Activated CD4-positive, alpha-beta T cell treated with anti-CD3 and anti-CD28 coated beads, Interleukin-2, amount 50 U/mL, for 24 hours (primary cell): ENCODE data around the gene OR51I2.

Experiments
- DNase-seq, 2 donors: peaks; one replicate each; pipeline ENCODE4 v3.0.0-alpha.2; 2020; ENCODE audit warnings: low read depth in 1 of 2, low spot score in 1 of 2

Gene OR51I2, protein sequence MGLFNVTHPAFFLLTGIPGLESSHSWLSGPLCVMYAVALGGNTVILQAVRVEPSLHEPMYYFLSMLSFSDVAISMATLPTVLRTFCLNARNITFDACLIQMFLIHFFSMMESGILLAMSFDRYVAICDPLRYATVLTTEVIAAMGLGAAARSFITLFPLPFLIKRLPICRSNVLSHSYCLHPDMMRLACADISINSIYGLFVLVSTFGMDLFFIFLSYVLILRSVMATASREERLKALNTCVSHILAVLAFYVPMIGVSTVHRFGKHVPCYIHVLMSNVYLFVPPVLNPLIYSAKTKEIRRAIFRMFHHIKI

DNA sequence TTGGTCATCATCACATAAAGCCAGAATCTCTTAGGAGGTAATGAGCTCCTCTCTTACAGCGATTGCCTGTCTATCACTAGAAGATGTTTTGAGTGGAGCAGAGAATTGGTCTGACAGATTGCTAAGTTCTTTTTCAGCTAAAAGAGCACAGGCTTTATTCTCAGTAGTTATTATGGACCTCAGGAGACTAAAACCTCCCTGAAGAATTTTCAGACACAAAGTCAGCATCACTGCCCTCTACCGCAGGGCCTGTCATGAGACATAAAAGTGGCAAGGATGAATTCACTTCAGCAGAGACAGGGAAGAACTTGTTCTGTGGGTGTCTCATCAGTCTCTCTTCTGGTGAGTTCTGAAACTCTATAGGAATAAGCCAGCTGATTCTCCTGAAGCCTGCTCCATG lies at the start of gene OR51I2:
TSS of gene OR51I2 (plus strand) at position 301 of the 400 bp plus-strand sequence. CDS start 4,166 bp downstream, outside the sequence.
- DNase-seq: no peak

DNA sequence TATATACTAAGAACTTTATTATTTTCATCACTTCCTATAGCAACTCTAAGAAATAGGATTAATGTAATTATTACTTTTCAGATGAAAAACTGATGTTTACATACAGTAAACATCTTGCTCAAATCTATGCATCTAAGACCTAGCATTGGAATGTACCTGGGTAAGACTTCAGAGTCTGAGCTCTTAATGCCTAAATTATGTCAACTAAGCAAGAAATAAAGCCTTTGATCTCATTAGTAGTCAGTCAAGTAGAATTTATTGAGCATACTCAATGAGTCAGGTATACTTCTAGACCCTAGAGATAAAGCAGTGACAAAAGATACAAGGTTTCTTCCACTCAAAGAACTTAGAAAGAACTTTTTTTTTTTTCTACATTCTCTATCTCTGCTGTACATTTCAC lies 44.0 kb upstream of the OR51I2 start:
- DNase-seq: no peak

DNA sequence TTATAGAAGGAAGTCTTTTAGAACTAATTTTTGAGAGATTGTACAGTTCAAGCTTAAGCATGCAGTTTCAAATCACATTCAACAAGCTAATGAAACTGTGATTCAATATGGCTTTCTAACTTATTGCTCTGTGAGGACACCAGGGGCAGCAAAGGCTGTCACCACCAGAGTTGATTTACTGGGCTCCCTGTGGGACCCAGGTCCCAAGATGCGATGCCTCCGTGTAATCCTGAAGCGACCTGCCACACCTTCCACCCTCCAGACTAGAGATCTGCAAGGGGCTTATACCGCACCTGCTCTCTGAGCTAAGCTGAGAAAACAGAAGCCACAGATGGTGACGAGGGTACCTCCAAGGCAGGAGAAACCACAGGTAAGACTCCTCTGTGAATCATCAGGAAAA lies 28.1 kb upstream of the OR51I2 start:
- DNase-seq: no peak

DNA sequence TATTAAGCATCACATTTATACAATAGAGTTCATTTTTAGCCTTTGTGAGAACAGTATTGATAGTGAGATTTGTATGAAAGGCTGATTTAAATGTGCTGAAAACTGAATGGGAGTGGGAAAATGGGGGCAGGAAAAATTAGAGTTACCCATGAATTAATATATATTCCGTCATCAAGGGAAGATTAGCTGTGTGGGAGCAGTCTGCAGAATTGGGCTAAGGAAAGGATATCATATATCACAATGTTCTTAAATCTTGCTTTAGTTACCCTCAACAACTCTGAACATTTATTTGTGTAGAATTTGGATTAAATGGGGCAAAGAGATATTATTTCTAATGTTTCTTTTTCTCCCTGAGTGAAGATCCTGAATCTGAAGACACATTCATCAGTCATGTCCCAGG lies 27.3 kb upstream of the OR51I2 start, which contains the start of gene OR51Q1:
TSS of gene OR51Q1 (plus strand) at position 301 of the 400 bp plus-strand sequence. CDS start at position 391, 90 bp downstream.
- no peak for DNase-seq

DNA sequence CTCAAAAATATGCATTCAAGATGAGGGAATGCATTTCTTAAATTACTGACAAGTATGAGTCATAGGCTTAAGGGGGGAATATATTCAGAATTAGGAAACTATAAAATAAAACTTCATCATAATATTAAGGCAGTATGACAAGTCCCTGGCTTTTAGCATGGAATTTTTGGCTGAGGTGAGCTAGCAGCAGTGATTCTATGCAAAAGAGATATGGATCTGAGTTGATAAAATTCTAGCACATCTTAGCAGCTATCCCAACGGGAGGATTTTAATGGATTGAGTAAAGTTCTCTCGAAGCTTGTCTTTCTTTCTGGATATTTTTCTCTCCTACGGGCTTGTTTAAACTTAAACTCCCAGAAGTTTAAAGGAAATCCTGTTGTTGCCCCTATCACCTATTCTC lies 26.0 kb upstream of the OR51I2 start:
- DNase-seq: no peak

DNA sequence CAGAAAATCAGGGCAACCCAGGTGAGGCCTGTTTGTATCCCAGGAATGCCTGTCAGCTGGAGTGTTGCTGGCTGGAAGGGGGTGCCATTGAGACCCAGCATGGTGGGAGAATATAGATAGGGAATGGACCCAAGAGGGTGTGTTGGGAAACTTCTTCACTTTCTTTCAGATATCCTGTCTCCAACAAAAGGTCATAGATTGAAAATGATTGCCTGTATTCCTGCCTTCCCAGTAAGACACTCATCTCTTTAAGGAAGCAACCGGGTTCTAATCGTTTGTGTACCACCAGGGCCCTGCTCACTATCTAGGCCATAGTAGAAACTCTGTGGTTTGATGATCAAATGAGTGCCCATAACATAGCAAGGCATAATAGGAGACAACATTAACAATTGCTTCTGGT lies 7.7 kb upstream of the OR51I2 start, which contains the start of gene OR51I1:
TSS of gene OR51I1 (minus strand) at position 101 of the 400 bp plus-strand sequence. CDS start at position 101, 0 bp downstream.
- DNase-seq: no peak

DNA sequence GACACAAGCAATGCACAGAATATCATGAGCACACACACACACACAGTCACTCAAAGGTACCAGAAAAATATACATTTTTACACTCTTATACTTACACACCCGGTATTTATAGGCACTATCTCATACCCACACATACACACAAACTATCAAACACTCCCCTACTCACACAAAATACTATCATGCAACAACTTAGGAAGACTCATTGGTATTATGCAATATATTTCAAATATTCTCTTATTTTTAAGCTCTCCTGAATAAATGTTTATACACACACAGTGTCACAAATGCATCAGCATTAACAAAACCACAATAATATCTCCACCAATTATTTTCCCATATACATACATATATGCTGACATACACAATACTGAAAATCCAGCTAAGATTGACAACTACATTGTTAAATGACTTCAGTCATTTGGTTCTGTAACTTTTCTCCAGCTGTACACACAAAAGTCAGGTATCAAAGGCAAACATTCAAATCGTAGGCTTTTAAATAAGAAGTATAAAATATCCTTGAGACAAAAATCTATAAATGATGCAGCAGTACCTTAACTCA lies 5.2 kb upstream of the OR51I2 start:
- no peak for DNase-seq

DNA sequence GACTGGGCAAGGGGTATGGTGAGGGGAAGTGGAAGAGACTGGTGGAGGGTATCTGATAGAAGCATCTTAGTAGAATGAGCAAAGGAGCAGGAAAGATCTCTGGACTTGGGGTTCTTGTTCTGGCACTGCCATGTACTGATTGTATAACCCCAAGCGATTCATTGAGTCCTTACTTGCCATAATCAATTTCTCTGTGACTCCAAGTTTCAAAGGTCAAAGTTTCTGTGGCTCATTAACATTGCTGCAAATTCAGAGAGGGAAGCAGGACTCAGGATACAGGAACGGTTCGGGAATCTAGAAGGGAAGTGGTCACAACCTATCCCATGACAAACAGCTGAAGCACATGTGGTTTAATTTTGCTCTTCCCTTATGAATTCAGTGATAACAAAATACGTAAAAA lies 309 bp downstream of the OR51I2 start:
- DNase-seq: no peak

DNA sequence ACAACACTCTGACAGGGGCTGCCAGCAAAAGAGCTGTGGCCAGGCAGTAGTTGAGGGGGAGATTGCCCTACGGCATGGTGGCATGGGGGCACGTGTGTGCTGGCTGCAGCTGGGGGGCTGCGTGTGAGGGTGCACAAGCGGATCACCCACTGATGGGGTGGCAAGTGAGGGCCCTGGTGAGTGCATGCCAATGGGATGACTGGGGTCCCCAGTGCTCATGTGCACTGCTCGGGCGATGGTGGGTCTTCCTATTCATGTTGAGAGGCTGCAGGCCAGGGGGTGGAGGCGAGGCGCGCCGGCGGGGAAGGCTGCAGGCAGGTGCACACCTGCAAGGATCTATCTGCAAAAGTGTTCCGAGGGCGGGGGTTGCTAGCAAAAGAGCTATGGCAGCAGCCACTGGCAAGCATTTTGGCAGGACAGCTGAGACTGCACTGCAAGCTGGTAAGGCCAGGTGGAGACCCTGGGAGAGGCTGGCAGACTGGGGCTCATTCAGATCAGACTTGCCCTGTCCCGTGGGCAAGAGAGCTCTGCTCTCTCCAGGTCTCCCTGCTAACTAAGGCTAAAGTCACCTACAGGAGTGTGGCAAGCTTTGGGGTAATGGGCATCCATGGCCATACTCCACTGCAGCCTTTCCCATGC lies 12.0 kb downstream of the OR51I2 start:
- no peak for DNase-seq

DNA sequence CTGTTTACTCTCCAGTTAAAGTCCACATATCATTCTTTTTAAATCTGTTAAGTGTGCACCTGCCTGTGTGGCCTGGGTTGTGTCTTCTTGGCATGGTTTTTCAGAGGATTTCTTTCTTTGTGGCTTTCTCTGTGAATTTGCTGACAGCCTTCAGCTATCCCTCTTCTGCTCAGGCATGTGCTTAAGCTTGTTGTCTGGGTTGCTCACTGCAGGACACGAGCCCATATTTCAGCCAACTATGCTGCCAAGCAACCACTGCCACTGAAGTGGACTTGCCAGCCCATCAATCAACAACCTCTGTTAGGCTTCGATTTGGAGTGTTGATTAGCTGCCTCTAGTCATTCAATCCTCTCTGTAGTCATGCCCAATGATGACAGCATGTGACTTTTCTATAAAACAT lies 18.4 kb downstream of the OR51I2 start:
- no peak for DNase-seq

DNA sequence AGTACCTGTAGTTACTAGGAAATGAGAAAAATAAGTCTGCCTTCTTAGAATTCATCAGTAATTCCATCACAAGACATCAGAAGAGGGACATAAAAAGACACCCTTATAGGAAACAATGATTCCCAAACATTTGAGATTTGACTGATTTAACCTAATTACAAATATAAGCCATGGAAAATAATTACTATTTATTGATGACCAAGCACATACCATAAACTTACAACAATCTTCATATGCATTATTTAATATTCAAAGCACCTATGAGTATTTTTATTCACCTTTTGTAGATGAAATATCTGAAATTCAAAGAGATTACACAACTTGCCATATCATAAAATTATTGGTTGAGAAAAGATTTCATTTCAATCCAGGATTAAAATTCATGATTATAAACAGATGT lies 24.8 kb downstream of the OR51I2 start:
- DNase-seq: no peak

DNA sequence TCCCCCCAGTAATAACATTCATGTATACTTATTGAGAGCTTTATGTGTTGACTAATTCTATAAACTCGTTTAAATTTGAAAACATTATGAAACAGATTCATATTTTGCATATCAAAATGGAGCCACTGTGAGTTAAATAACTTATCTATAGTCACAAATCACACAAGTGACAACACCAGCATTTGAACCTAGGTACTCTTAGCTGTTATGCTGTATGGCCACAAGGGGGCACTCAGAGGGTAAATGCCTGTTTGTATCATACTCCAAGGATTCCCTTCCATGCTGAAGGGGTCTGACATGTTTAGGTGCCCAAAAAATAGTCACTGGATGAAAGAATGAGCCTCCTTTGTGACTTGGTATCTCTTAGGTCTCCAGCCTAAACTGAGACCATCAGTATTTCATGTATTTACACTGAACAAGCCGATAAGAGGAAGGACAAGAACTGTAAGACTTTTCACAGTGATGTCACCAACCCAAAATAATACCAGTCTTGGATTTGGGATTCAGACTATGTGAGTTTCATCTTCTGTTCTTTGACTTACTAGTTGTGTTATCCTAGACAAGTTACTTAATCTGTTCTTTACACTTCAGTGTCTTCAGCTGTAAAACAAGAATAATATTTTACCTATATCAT lies 27.2 kb downstream of the OR51I2 start:
- DNase-seq: peak in 1 of 2 donors; percentile 20

DNA sequence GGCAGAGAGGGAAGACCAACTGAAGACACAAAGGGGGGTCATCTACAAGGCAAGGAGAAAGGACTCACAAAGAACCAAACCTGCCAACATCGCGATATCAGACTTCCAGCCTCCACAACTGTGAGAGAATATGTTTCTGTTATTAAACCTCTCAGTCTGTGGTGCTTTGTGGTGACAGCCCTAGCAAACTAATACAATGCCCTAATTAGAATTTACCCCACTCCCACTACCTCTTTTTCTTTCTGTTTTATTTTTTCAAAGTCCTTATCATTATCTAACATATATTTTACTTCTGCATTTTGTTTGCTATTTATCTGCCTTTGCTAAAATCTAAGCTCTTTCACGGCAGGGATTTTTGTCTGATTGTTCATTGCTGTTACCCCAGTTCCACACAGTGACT lies 36.9 kb downstream of the OR51I2 start:
- no peak for DNase-seq

DNA sequence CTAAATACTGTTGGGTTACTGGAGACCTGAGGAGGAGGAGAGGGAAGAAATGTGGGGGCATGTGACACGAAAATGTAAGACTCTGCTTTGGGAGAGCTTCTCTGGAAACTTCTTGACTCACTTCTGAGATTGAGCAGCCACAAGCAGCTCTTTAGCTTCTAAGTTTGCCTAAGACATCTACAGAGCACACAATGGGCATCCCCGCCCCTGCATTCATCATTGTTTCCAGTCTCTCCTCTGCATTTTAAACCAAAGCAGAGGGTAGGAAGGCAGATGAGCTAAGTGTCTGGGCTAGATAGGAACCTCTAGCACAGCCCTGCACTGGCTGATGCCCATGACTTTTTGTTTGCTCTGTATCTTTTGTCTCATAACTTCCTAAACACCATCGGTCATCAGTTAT lies 37.3 kb downstream of the OR51I2 start:
- no peak for DNase-seq

DNA sequence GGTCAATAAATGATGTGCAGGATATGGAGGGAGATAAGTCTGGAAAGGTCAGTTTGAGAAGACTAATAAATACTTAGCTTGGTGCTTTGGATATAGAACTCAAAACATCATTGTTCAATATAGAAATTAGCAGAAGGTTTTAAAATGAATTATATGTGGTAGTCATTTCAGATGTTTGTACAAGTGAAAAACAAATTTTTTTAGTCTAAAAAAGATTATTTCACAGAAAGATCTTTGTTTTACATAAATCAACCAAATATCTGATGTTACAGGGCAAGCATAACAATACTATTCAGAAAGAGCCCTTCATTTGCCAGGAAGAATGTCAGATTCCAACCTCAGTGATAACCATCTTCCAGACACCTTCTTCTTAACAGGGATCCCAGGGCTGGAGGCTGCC lies 39.3 kb downstream of the OR51I2 start, which contains the start of gene OR52D1:
TSS of gene OR52D1 (plus strand) at position 301 of the 400 bp plus-strand sequence. CDS start at position 323, 22 bp downstream.
- DNase-seq: no peak

DNA sequence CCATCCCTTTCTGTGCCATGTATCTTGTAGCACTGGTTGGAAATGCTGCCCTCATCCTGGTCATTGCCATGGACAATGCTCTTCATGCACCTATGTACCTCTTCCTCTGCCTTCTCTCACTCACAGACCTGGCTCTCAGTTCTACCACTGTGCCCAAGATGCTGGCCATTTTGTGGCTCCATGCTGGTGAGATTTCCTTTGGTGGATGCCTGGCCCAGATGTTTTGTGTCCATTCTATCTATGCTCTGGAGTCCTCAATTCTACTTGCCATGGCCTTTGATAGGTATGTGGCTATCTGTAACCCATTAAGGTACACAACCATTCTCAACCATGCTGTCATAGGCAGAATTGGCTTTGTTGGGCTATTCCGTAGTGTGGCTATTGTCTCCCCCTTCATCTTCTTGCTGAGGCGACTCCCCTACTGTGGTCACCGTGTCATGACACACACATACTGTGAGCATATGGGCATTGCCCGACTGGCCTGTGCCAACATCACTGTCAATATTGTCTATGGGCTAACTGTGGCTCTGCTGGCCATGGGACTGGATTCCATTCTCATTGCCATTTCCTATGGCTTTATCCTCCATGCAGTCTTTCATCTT lies 39.8 kb downstream of the OR51I2 start:
- no peak for DNase-seq

DNA sequence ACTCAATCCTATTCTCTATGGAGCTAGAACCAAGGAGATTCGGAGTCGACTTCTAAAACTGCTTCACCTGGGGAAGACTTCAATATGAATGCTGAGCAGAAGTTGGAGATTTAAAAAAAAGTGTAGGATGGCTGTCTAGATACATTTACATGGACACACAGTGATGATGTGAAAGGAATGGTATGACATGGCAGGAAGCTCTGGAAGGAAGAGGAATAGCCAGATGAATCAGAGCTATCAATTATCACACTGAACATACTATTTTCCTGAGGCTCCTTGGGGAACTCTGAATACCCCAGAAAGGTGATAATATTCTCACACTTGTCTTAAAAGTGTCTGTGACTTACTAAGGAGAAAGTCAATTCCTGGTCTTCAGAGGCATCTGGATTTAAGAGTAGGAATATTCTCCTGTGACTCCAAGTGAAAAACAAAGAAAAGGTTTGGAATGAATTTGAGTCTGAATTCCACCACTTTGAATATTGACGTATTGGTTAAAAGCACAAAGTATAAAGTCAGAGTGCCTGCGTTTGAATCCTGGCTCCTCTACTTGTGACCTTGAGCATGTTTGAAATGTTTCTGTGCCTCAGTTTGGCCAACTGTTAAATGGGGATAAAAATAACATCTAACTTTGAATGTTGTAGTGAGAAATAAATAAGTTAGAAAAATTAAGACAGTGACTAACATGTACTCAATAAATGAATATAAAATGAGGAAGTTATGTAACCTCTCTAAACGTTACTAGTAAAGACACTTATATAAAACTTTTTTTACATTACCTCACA lies 40.6 kb downstream of the OR51I2 start:
- no peak for DNase-seq

DNA sequence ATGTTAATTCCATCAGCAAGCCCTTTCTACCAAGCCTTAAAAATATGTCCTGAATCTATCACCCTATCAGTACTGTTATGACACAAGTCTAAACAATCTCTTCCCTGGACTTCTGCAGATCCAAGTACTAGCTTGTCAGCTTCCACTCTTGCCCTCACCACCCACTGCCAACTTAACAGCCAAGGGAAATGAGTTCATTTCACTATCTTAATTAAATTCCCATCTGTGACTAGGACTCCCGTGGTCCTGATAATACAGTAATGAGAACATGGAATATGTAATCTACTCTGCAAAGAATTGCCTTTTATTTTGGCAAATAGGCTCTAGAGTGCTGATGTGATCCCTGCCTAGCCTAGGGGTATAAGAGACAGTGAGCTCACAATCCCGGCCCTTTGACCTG lies 50.5 kb downstream of the OR51I2 start:
- DNase-seq: no peak

DNA sequence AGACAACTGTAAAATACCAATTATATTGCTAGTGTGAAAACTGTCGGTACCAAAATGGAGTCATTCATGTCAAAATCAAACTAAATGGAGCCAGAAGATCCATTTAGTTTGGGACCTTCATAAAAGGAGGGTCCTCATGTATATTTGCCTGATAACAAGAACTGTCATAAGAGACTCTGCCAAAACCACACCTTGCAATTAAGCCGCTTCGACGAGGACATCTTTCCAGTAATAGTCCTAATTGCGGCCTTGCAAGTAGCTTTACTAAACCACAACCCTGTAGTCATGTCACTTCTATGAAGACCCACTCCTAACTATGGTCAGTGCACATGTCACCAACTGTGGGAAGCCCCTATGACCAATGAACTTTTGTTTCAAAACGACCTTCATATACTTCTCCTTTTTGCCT lies 51.3 kb downstream of the OR51I2 start:
- no peak for DNase-seq

DNA sequence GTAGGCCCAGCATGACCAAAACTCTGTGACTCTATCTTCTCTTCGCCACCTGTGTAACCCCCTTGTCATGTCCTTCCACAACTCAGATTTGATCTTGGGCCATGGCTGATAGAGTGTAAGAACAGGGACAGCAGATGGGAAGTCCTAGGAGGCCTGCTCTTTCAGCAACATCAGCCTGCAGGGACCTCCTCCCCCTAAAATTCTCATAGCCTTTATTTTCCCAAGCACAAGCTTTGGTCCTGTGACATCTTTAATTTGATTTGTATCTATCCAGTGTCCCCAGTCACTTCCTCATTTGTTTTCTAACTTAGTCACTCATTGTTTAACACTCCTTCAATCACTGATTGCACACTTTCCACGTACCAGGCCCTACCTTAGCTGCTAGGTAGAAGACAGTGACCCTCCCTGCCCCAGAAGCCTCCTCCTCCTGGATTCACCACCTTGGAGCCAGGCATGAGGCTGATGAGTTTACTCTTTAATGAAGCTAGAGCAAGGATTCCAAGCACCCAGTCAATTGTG lies 55.3 kb downstream of the OR51I2 start:
- DNase-seq: no peak
